Panc1 (cell line): Measurements from ENCODE around the gene FAM200B. TPM values are rescaled to one million over a fixed set of nuclear protein-coding genes. Genes with fewer than 3 reads are reported as not detected.

Experiments
- ATAC-seq: fragments of 200-7000 bp; cut with Tn5 transposase; 2 replicates; pipeline ENCODE4 v1.9.1; 2020; ENCODE audit warnings: mild to moderate bottlenecking, moderate library complexity
- BruUV-seq: library from RNA; stranded (reverse); fragments of 400-500 nt; replicated peaks from 2 replicates; lab custom pipeline; 2021; lab: Mats Ljungman, UMichigan
- CTCF ChIA-PET: fragments of 300-600 bp; sonication (Branson Sonifier 250); formaldehyde crosslinking; loops from one replicate; lab custom pipeline; 2022; ENCODE audit warnings: antibody characterized with exemption; lab: Charles Lee
- POLR2A ChIA-PET: fragments of 300-600 bp; sonication (Branson Sonifier 250); formaldehyde crosslinking; loops from one replicate; lab custom pipeline; 2022; ENCODE audit warnings: antibody characterized with exemption; lab: Charles Lee
- DNase-seq: peaks from one replicate; pipeline ENCODE4 v3.0.0-alpha.2; 2010; ENCODE audit warnings: low read depth, low spot score
- H3K27ac ChIP-seq: 2 replicates; pipeline ENCODE4 v1.5.1; 2011; ENCODE audit warnings: mild to moderate bottlenecking, low read length, inconsistent platforms
- H3K27me3 ChIP-seq: fragments of 200-500 bp; sonication (Bioruptor generic); 2 replicates; pipeline ENCODE4 v1.6.0; 2014; ENCODE audit warnings: low read length, inconsistent platforms; ENCODE audit not compliant: control insufficient read depth, insufficient read depth
- H3K36me3 ChIP-seq: fragments of 200-500 bp; sonication (Bioruptor generic); 2 replicates; pipeline ENCODE4 v1.5.1; 2014; ENCODE audit warnings: inconsistent platforms, mild to moderate bottlenecking, low read length, moderate library complexity; ENCODE audit not compliant: control insufficient read depth, insufficient read depth
- H3K4me1 ChIP-seq: 2 replicates; pipeline ENCODE4 v1.5.1; 2011; ENCODE audit warnings: inconsistent platforms, mild to moderate bottlenecking, low read length, moderate library complexity; ENCODE audit not compliant: control insufficient read depth, insufficient read depth
- H3K4me3 ChIP-seq, 2 experiments: 2 replicates each; pipeline ENCODE4 v1.5.1; 2011 to 2012; ENCODE audit warnings: low read depth in 2 of 2, low read length in 2 of 2, mild to moderate bottlenecking in 2 of 2, inconsistent platforms in 1 of 2, moderate library complexity in 1 of 2
- H3K9me3 ChIP-seq: fragments of 200-500 bp; sonication (Bioruptor generic); 2 replicates; pipeline ENCODE4 v1.5.1; 2014; ENCODE audit warnings: low read depth, mild to moderate bottlenecking, inconsistent platforms, low read length, moderate library complexity; ENCODE audit not compliant: control insufficient read depth, insufficient read depth
- CTCF ChIP-seq: fragments of 450-650 bp; IDR thresholded peaks from 2 replicates; pipeline ENCODE4 v1.5.1; 2017; ENCODE audit warnings: mild to moderate bottlenecking
- POLR2AphosphoS5 ChIP-seq: IDR thresholded peaks from 2 replicates; pipeline ENCODE4 v1.6.1; 2012; ENCODE audit warnings: mild to moderate bottlenecking, low read depth, low read length, moderate library complexity
- REST ChIP-seq, 2 experiments: IDR thresholded peaks; 2 replicates each; pipeline ENCODE4 v1.6.1; 2011 to 2012; ENCODE audit warnings: low read depth in 2 of 2, control low read depth in 1 of 2, low read length in 1 of 2, mild to moderate bottlenecking in 1 of 2, moderate library complexity in 1 of 2; ENCODE audit not compliant: insufficient read depth in 1 of 2
- SIN3A ChIP-seq: IDR thresholded peaks from 2 replicates; pipeline ENCODE4 v1.6.1; 2012; ENCODE audit warnings: low read depth, mild to moderate bottlenecking, low read length, moderate library complexity, borderline replicate concordance; ENCODE audit not compliant: insufficient read depth
- TCF7L2 ChIP-seq: IDR thresholded peaks from 2 replicates; pipeline ENCODE4 v1.6.1; 2011; ENCODE audit warnings: mild to moderate bottlenecking, low read depth, low read length, inconsistent platforms
- in situ Hi-C: cut with HindIII; loops from 2 replicates; pipeline ENCODE4 v1.10.0; 2016; ENCODE audit warnings: low sequenced_read_pairs, low pct_unique_long_range_greater_than_20kb
- intact Hi-C: fragments of 100-400 bp; cut with micrococcal nuclease; formaldehyde crosslinking; loops from one replicate; pipeline ENCODE4 v1.10.0; 2022; ENCODE audit not compliant: unreplicated experiment
- total RNA-seq: library from RNA; stranded (reverse); gene quantifications from one replicate; pipeline ENCODE4 v1.2.1, GENCODE V29; 2021; ENCODE audit not compliant: unreplicated experiment

The FAM200B gene
- total RNA-seq, 1 experiment from 2014 or later: 15.2 TPM

- Histone ChIP-seq H3K27me3 (no peaks in the 10 kb centered on the region), H3K9me3 (no peaks in the 10 kb centered on the region), H3K27ac (no peak overlapping the region), H3K36me3 (no peaks in the 10 kb centered on the region), H3K4me3 (no peak overlapping the region), H3K4me1 (no peaks in the 10 kb centered on the region)
- intact Hi-C loops: loop anchor here (10.0 kb wide), 1 partner anchor 216 kb away; no protein-coding TSS in a partner anchor
- DNase-seq (no peak), ATAC-seq (no peak)
- in situ Hi-C loops: no loop called here
- ChIA-PET POLR2A (no interaction called here), CTCF (no interaction called here)
- BruUV-seq: no TSS peak
- TF ChIP-seq POLR2AphosphoS5: no peak
- no peak for TF ChIP-seq TCF7L2
- no peak for TF ChIP-seq SIN3A
- no peak for TF ChIP-seq REST (IDR thresholded peaks at IDR 0.05; ENCODE audit: insufficient read depth in 1 of 2, low read depth in 2 of 2, low read length in 1 of 2)
- no peak for TF ChIP-seq CTCF
These were observed 57.2 kb downstream of the FAM200B start for GRCh38 chr4:15738877-15739276.

Other genes starting within 250 kb of the FAM200B start
- 3.6 TPM for gene CC2D2A, start 211.9 kb upstream of the FAM200B start, total RNA-seq
- gene FBXL5, start 26.5 kb upstream of the FAM200B start, total RNA-seq: 20.2 TPM
- 3.0 TPM for gene BST1, start 21.2 kb downstream of the FAM200B start, total RNA-seq
- gene CD38, start 96.5 kb downstream of the FAM200B start, total RNA-seq: 0.15 TPM